SK-N-MC (cell line): ENCODE measurements around the gene PHETA1.
A peak's percentile ranks its signal among the peaks of the same experiment; 100 is the strongest.

Source experiments
- EZH2 ChIP-seq: fragments of 200-600 bp; sonication (generic); IDR thresholded peaks from one replicate; pipeline ENCODE4 v1.6.1; 2017; ENCODE audit warnings: antibody characterized with exemption
- FOXP2 ChIP-seq: optimal IDR thresholded peaks from 2 replicates; pipeline ENCODE3; 2011; ENCODE audit warnings: mild to moderate bottlenecking, moderate library complexity; ENCODE audit not compliant: insufficient read depth; ENCODE audit errors: extremely low read length, control extremely low read depth
- POLR2AphosphoS5 ChIP-seq: IDR thresholded peaks from 2 replicates; pipeline ENCODE4 v1.6.1; 2012; ENCODE audit warnings: mild to moderate bottlenecking, low read depth, low read length, borderline replicate concordance

GRCh38 chr12:111396726-111397445 lies 28.0 kb upstream of the PHETA1 start:
- no peak for TF ChIP-seq EZH2
- TF ChIP-seq POLR2AphosphoS5: peak; percentile 53; the same call in 1 of the 2 replicates
- TF ChIP-seq FOXP2: peak; percentile 87
